HG03442 (cell line): ENCODE measurements around the gene DDX31.
"Not testable (repeated sequence)": the region's sequence is repeated elsewhere in the genome, so short reads cannot be mapped to it uniquely, and the experiment has no call there.

Source experiments
- ATAC-seq: cut with Tn5 transposase; IDR thresholded peaks from one replicate; pipeline ENCODE4 v1.9.1; 2021; ENCODE audit warnings: mild to moderate bottlenecking, moderate library complexity; ENCODE audit not compliant: unreplicated experiment

DDX31 gene

GRCh38 chr9:132669698-132670456 is at the start of gene DDX31:
TSS of gene DDX31 (minus strand) at chr9:132669983. CDS start at chr9:132669934, 49 bp downstream.
- ATAC-seq, result peak; percentile 71

GRCh38 chr9:132718381-132718928 is 48.7 kb upstream of the DDX31 start:
- not testable (repeated sequence) for ATAC-seq

GRCh38 chr9:132717326-132717945 is 47.7 kb upstream of the DDX31 start:
- no peak for ATAC-seq

GRCh38 chr9:132716007-132716406 is 46.2 kb upstream of the DDX31 start:
- no peak for ATAC-seq

- no peak for ATAC-seq
Observed at GRCh38 chr9:132712753-132713152, 43.0 kb upstream of the DDX31 start.

- no peak for ATAC-seq
Observed at GRCh38 chr9:132711846-132712245, 42.1 kb upstream of the DDX31 start.

GRCh38 chr9:132711152-132711551 is 41.4 kb upstream of the DDX31 start:
- not testable (repeated sequence) for ATAC-seq

GRCh38 chr9:132710333-132710732 is 40.5 kb upstream of the DDX31 start:
- no peak for ATAC-seq

- ATAC-seq, result no peak
Observed at GRCh38 chr9:132708769-132709430, 39.1 kb upstream of the DDX31 start.

- no peak for ATAC-seq
Observed at GRCh38 chr9:132708239-132708638, 38.5 kb upstream of the DDX31 start.

- ATAC-seq, result no peak
Observed at GRCh38 chr9:132703336-132703735, 33.6 kb upstream of the DDX31 start.

GRCh38 chr9:132702254-132702653 is 32.5 kb upstream of the DDX31 start:
- no peak for ATAC-seq

- no peak for ATAC-seq
Observed at GRCh38 chr9:132699956-132700355, 30.2 kb upstream of the DDX31 start.

GRCh38 chr9:132698989-132699388 is 29.2 kb upstream of the DDX31 start:
- no peak for ATAC-seq

- ATAC-seq, result no peak
Observed at GRCh38 chr9:132697230-132697629, 27.4 kb upstream of the DDX31 start.

- ATAC-seq, result no peak
Observed at GRCh38 chr9:132694144-132694543, 24.4 kb upstream of the DDX31 start.

- no peak for ATAC-seq
Observed at GRCh38 chr9:132690696-132691095, 20.9 kb upstream of the DDX31 start.

GRCh38 chr9:132683873-132684272 is 14.1 kb upstream of the DDX31 start:
- no peak for ATAC-seq

- no peak for ATAC-seq
Observed at GRCh38 chr9:132681561-132681960, 11.8 kb upstream of the DDX31 start.

- ATAC-seq, result no peak
Observed at GRCh38 chr9:132679946-132680625, 10.3 kb upstream of the DDX31 start.

GRCh38 chr9:132677976-132678375 is 8.2 kb upstream of the DDX31 start:
- no peak for ATAC-seq
